GM12878 (cell line): ENCODE results near the gene SLC16A6. TPM values are rescaled to one million over a fixed set of nuclear protein-coding genes. Genes with fewer than 3 reads are reported as not detected.
"Not testable (repeated sequence)": the region's sequence is repeated elsewhere in the genome, so short reads cannot be mapped to it uniquely, and the experiment has no call there.

Source experiments
- ATAC-seq: fragments of 200-7000 bp; cut with Tn5 transposase; 3 replicates; pipeline ENCODE4 v1.9.1; 2020; ENCODE audit warnings: mild to moderate bottlenecking, moderate library complexity
- BruUV-seq: library from RNA; stranded (reverse); fragments of 400-500 nt; replicated peaks from 2 replicates; lab custom pipeline; 2021; lab: Mats Ljungman, UMichigan
- CTCF ChIA-PET: fragments of 300-600 bp; sonication (Branson Sonifier 250); formaldehyde crosslinking; extraction: SDS; loops from one replicate; lab custom pipeline; 2021; ENCODE audit warnings: inconsistent platforms; lab: Yijun Ruan, JAX
- POLR2A ChIA-PET: fragments of 350-600 bp; formaldehyde crosslinking; extraction: SDS; loops from one replicate; lab custom pipeline; 2021; ENCODE audit warnings: inconsistent platforms; lab: Charles Lee
- RAD21 ChIA-PET: fragments of 300-600 bp; sonication (Branson Sonifier 250); formaldehyde crosslinking; loops from one replicate; lab custom pipeline; 2023; ENCODE audit warnings: antibody characterized with exemption; ENCODE audit not compliant: unreplicated experiment; lab: Charles Lee
- SMC1A ChIA-PET: fragments of 300-600 bp; sonication (Branson Sonifier 250); formaldehyde crosslinking; loops from one replicate; lab custom pipeline; 2023; ENCODE audit not compliant: unreplicated experiment, uncharacterized antibody; lab: Charles Lee
- DNase-seq: peaks from one replicate; pipeline ENCODE4 v3.0.0-alpha.2; 2011; ENCODE audit warnings: low read depth, low spot score
- FAIRE-seq: peaks from 3 replicates; lab custom pipeline; 2011; peaks lifted over from hg19 to GRCh38; lab: Jason Lieb, UNC
- H2AFZ ChIP-seq: 2 replicates; pipeline ENCODE4 v1.6.0; 2011; ENCODE audit warnings: low read depth, low read length, control low read depth; ENCODE audit not compliant: control insufficient read depth
- H3K27ac ChIP-seq: 2 replicates; pipeline ENCODE4 v1.5.1; 2011; ENCODE audit warnings: control low read depth; ENCODE audit not compliant: control insufficient read depth, insufficient read depth
- H3K27me3 ChIP-seq, 2 experiments: replicated peaks in 1 of 2; 2 replicates each; pipeline versions ENCODE4 v1.6.0 to v1.6.1; 2011; ENCODE audit warnings: low read length in 1 of 2; ENCODE audit not compliant: control insufficient read depth in 2 of 2, insufficient read depth in 2 of 2
- H3K36me3 ChIP-seq, 2 experiments: 2 replicates each; pipeline ENCODE4 v1.5.1; 2011; ENCODE audit warnings: low read length in 1 of 2; ENCODE audit not compliant: control insufficient read depth in 2 of 2, insufficient read depth in 2 of 2
- H3K4me1 ChIP-seq: 2 replicates; pipeline ENCODE4 v1.6.1; 2011; ENCODE audit warnings: mild to moderate bottlenecking, low read length, moderate library complexity, mixed read lengths; ENCODE audit not compliant: control insufficient read depth, insufficient read depth
- H3K4me2 ChIP-seq: 2 replicates; pipeline ENCODE4 v1.6.0; 2011; ENCODE audit warnings: control low read depth; ENCODE audit not compliant: control insufficient read depth, insufficient read depth
- H3K4me3 ChIP-seq: fragments of 200-600 bp; sonication (generic); 2 replicates; pipeline ENCODE4 v1.5.1; 2016
- H3K79me2 ChIP-seq: 2 replicates; pipeline ENCODE4 v1.6.0; 2011; ENCODE audit warnings: low read length; ENCODE audit not compliant: control insufficient read depth, insufficient read depth
- H3K9ac ChIP-seq: 2 replicates; pipeline ENCODE4 v1.8.0; 2011; ENCODE audit warnings: low read length, control low read depth, mixed read lengths; ENCODE audit not compliant: control insufficient read depth, insufficient read depth
- H3K9me3 ChIP-seq: replicated peaks from 3 replicates; pipeline ENCODE4 v1.5.1; 2011; ENCODE audit warnings: mild to moderate bottlenecking, low read length; ENCODE audit not compliant: control insufficient read depth, insufficient read depth
- H4K20me1 ChIP-seq: 2 replicates; pipeline ENCODE4 v1.6.0; 2011; ENCODE audit not compliant: control insufficient read depth, insufficient read depth
- CEBPB ChIP-seq, 2 experiments: fragments of 150-350 bp in 1 of 2; IDR thresholded peaks; 2 replicates each; pipeline ENCODE4 v1.6.1; 2012 to 2014; ENCODE audit warnings: low read depth in 2 of 2, low read length in 2 of 2, borderline replicate concordance in 1 of 2, inconsistent platforms in 1 of 2
- SREBF2 ChIP-seq: IDR thresholded peaks from 2 replicates; pipeline ENCODE4 v1.6.1; 2012; ENCODE audit warnings: mild to moderate bottlenecking, low read length
- STAT3 ChIP-seq: IDR thresholded peaks from 2 replicates; pipeline ENCODE4 v1.6.1; 2011; ENCODE audit warnings: low read depth, low read length, improper control_type of control experiment
- TCF12 ChIP-seq: IDR thresholded peaks from 2 replicates; pipeline ENCODE4 v1.6.1; 2011; ENCODE audit warnings: low read depth, mild to moderate bottlenecking, low read length
- WGBS: methylation state at CpG from one replicate; pipeline ENCODE4 v1.1.6; 2016; ENCODE audit warnings: low lambda C conversion rate; ENCODE audit not compliant: insufficient replicate concordance, insufficient coverage; ENCODE audit errors: missing lambda C conversion rate; 5-methylcytosine and 5-hydroxymethylcytosine counted together
- in situ Hi-C: fragments of 300-500 bp; cut with MboI; formaldehyde crosslinking; loops from 9 replicates; pipeline ENCODE4 v1.14.3; 2018; ENCODE audit warnings: mixed read lengths
- intact Hi-C: fragments of 100-400 bp; cut with micrococcal nuclease; formaldehyde crosslinking; loops from one replicate; pipeline ENCODE4 v1.14.2; 2022; ENCODE audit not compliant: unreplicated experiment
- polyA plus RNA-seq, 11 experiments: library from polyadenylated mRNA; depleted of rRNA in 4 of 11; unstranded in 6 of 11; stranded (reverse) in 5 of 11; fragments of >200 nt; fragmentation: Nextera tagmentation in 4 of 11; fragmentation: Illumina TruSeq in 1 of 11; extraction: Ambion mirVana in 4 of 11; extraction: Trizol in 1 of 11; gene quantifications; 1 replicate in 1 of 11; 2 replicates in 10 of 11; pipeline versions ENCODE4 v1.2.1 to v1.2.3, GENCODE V29; 2011 to 2016; ENCODE audit warnings: inconsistent platforms in 2 of 11, missing spikeins in 2 of 11, low read depth in 1 of 11
- total RNA-seq, 4 experiments: library from RNA; depleted of rRNA in 3 of 4; stranded (reverse); fragments of >200 nt in 3 of 4; fragmentation: Illumina TruSeq in 1 of 4; extraction: Trizol in 1 of 4; gene quantifications; 2 replicates each; pipeline versions ENCODE4 v1.2.1 to v1.2.3, GENCODE V29; 2013 to 2021
- TF ChIP-seq, protein P1 (sequence below): fragments of 450-650 bp; IDR thresholded peaks from 2 replicates; pipeline ENCODE4 v1.6.1; 2017; ENCODE audit warnings: mild to moderate bottlenecking

The SLC16A6 gene
- total and polyA plus RNA-seq, 10 of the 15 experiments (the other 5 are each of a cell fraction or from before 2014, with no cell fraction given): 2.4 to 8.8 (median 6.0) TPM

DNA sequence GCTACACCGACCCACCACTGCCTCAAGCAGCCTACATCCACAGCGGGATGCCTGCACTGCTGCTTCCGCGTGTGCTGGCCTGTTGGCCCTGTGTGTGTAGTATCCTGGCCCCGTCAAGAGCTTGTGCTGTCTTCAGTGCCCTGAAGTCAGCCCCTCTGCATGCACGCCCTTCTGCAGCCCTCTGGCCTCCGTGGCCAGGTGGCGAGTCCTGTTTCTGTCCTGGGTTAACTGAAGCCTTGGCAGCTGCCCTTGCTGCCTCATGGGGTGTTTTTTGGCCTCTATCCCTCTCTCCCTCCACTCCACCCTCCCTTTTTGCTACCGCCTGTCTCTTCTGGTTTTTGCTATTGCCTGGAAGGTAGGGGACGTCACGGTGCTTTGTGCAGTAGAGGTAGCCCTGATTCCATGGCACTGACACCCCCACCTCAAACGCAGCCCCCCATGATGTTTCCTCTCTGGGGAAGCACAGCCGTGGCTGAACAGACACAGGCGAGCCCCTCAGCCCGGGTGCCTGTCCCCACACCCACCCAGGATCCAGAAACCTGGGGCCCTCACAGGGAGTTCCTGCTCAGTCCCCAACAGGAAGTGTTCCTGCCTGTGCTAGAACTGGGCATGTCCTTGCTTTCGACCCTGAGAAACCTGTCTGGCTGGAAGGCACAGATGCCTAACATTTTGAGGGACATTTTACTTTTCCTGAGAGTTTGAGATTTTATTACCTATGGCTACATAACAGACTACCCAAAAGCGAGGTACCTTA is 61.9 kb downstream of the SLC16A6 start (continued):
- TF ChIP-seq, protein P1, sequence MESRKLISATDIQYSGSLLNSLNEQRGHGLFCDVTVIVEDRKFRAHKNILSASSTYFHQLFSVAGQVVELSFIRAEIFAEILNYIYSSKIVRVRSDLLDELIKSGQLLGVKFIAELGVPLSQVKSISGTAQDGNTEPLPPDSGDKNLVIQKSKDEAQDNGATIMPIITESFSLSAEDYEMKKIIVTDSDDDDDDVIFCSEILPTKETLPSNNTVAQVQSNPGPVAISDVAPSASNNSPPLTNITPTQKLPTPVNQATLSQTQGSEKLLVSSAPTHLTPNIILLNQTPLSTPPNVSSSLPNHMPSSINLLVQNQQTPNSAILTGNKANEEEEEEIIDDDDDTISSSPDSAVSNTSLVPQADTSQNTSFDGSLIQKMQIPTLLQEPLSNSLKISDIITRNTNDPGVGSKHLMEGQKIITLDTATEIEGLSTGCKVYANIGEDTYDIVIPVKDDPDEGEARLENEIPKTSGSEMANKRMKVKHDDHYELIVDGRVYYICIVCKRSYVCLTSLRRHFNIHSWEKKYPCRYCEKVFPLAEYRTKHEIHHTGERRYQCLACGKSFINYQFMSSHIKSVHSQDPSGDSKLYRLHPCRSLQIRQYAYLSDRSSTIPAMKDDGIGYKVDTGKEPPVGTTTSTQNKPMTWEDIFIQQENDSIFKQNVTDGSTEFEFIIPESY: no peak
- TF ChIP-seq CEBPB (IDR thresholded peaks at IDR 0.05; ENCODE audit: borderline replicate concordance in 1 of 2, low read depth in 2 of 2, low read length in 2 of 2) (no peak), TCF12 (no peak), STAT3 (no peak), SREBF2 (no peak)

DNA sequence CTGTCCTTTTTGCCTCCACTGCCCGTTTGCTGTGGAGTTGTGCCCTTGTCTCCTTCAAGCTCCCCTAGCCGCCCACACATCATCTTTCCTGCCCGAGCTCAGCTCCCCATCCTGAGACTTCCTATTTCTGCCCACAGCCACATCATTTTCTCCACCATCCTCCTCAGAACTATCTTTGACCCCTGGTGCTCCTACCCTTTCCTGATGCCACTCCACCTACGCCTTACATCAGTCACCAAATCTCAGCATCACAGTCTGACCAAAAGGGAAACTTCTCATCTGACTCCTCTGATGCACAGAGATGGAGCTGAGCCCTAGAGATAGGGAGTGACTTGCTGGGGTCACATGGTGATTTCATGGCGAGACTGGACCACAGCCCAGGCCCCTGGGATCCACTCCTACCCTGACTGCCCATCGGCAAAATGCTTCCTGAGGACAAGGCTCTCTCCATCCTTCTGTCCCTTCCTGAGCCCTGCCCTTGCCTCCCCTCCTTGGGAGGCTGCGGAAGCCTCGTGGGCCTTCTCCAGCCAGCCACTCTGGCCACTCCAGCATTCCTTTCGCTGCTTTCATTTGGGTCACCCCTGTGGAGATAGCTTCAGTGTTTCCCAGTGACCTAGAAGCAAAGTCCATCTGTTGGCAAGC is 62.8 kb downstream of the SLC16A6 start:
- H3K79me2 ChIP-seq, H3K36me3 ChIP-seq, FAIRE-seq, in situ Hi-C loops, H3K4me3 ChIP-seq, H2AFZ ChIP-seq, DNase-seq, CTCF ChIA-PET, H3K27me3 ChIP-seq, BruUV-seq, H3K4me2 ChIP-seq, H3K9ac ChIP-seq, SMC1A ChIA-PET, intact Hi-C loops, H3K4me1 ChIP-seq, RAD21 ChIA-PET, H3K9me3 ChIP-seq, H3K27ac ChIP-seq, H4K20me1 ChIP-seq: not testable (repeated sequence)
- POLR2A ChIA-PET: interaction anchor here (0.6 kb wide), 1 partner anchor 42 kb away, joined by 4 read pairs; no protein-coding TSS in a partner anchor
- WGBS: 50% methylated on average over 9 of the region's 9 CpGs
- ATAC-seq: peak; percentile 36; the same call in 2 of the 3 replicates
